ENCODE measurements around the gene SLC25A15.
"Not testable (repeated sequence)": the region's sequence is repeated elsewhere in the genome, so short reads cannot be mapped to it uniquely, and the experiment has no call there.

Gene SLC25A15

GRCh38 chr13:40782971-40783370, 6.4 kb upstream of the SLC25A15 start:
- DNase-seq = not testable (repeated sequence)

GRCh38 chr13:40784540-40784939, 4.9 kb upstream of the SLC25A15 start:
- no peak for DNase-seq

GRCh38 chr13:40786568-40786996, 2.8 kb upstream of the SLC25A15 start:
- no peak for DNase-seq

- DNase-seq = no peak
Observed at GRCh38 chr13:40787062-40787461, 2.3 kb upstream of the SLC25A15 start.

GRCh38 chr13:40788540-40789274, 704 bp upstream of the SLC25A15 start:
- DNase-seq = not testable (repeated sequence)

- DNase-seq = no peak
Observed at GRCh38 chr13:40790154-40790616, 774 bp downstream of the SLC25A15 start.

- no peak for DNase-seq
Observed at GRCh38 chr13:40792284-40793051, 3.1 kb downstream of the SLC25A15 start.

- DNase-seq = no peak
Observed at GRCh38 chr13:40793339-40793738, 3.9 kb downstream of the SLC25A15 start.

GRCh38 chr13:40794414-40795368, 5.3 kb downstream of the SLC25A15 start:
- DNase-seq = no peak

- no peak for DNase-seq
Observed at GRCh38 chr13:40796649-40797048, 7.2 kb downstream of the SLC25A15 start.

GRCh38 chr13:40798380-40798779, 9.0 kb downstream of the SLC25A15 start:
- no peak for DNase-seq

GRCh38 chr13:40799508-40799907, 10.1 kb downstream of the SLC25A15 start:
- DNase-seq = no peak

- DNase-seq = no peak
Observed at GRCh38 chr13:40800559-40800958, 11.1 kb downstream of the SLC25A15 start.

- no peak for DNase-seq
Observed at GRCh38 chr13:40801255-40802217, 12.1 kb downstream of the SLC25A15 start.

- DNase-seq = no peak
Observed at GRCh38 chr13:40803316-40803715, 13.9 kb downstream of the SLC25A15 start.

GRCh38 chr13:40806241-40806640, 16.8 kb downstream of the SLC25A15 start:
- no peak for DNase-seq

- DNase-seq = no peak
Observed at GRCh38 chr13:40809471-40809870, 20.1 kb downstream of the SLC25A15 start.

GRCh38 chr13:40812102-40812501, 22.7 kb downstream of the SLC25A15 start:
- no peak for DNase-seq

GRCh38 chr13:40812724-40813445, 23.5 kb downstream of the SLC25A15 start:
- DNase-seq = no peak

GRCh38 chr13:40813667-40814454, 24.4 kb downstream of the SLC25A15 start:
- no peak for DNase-seq
